OCI-LY7 (cell line): ENCODE data around the gene SLC41A1. TPM values are rescaled to one million over a fixed set of nuclear protein-coding genes. Genes with fewer than 3 reads are reported as not detected.

Source experiments
- BruUV-seq: library from RNA; stranded (reverse); fragments of 400-500 nt; replicated peaks from 2 replicates; lab custom pipeline; 2021; lab: Mats Ljungman, UMichigan
- CTCF ChIA-PET: fragments of 300-600 bp; sonication (Branson Sonifier 250); formaldehyde crosslinking; loops from one replicate; lab custom pipeline; 2022; ENCODE audit warnings: antibody characterized with exemption; ENCODE audit not compliant: unreplicated experiment; lab: Charles Lee
- POLR2A ChIA-PET: fragments of 300-600 bp; sonication (Branson Sonifier 250); formaldehyde crosslinking; loops from one replicate; lab custom pipeline; 2022; ENCODE audit warnings: antibody characterized with exemption; lab: Charles Lee
- DNase-seq: peaks from one replicate; pipeline ENCODE4 v3.0.0-alpha.2; 2015; ENCODE audit warnings: low spot score
- H2AFZ ChIP-seq: fragments of 200-600 bp; sonication (generic), shearing (Covaris generic); 2 replicates; pipeline ENCODE4 v1.6.1; 2014; ENCODE audit warnings: mild to moderate bottlenecking, antibody characterized with exemption, low read length, moderate library complexity
- H3K27ac ChIP-seq: fragments of 200-600 bp; sonication (generic); 2 replicates; pipeline ENCODE4 v1.5.1; 2014; ENCODE audit warnings: mixed run types, low read depth, mild to moderate bottlenecking, moderate library complexity, low read length, inconsistent platforms; ENCODE audit not compliant: poor library complexity, severe bottlenecking
- H3K36me3 ChIP-seq: fragments of 200-600 bp; sonication (generic); 2 replicates; pipeline ENCODE4 v1.6.1; 2014; ENCODE audit warnings: mild to moderate bottlenecking, antibody characterized with exemption, low read length, moderate library complexity, mixed read lengths; ENCODE audit not compliant: insufficient read depth
- H3K4me1 ChIP-seq: fragments of 200-600 bp; sonication (generic); 2 replicates; pipeline ENCODE4 v1.5.1; 2014; ENCODE audit warnings: mild to moderate bottlenecking, low read length; ENCODE audit not compliant: insufficient read depth, poor library complexity, severe bottlenecking
- H3K4me2 ChIP-seq: fragments of 200-600 bp; sonication (generic); 2 replicates; pipeline ENCODE4 v1.6.1; 2014; ENCODE audit warnings: mild to moderate bottlenecking, low read length
- H3K4me3 ChIP-seq: fragments of 200-600 bp; sonication (generic); 2 replicates; pipeline ENCODE4 v1.5.1; 2014; ENCODE audit warnings: mild to moderate bottlenecking, low read depth, low read length; ENCODE audit not compliant: poor library complexity, severe bottlenecking
- H3K79me2 ChIP-seq: fragments of 200-600 bp; sonication (generic); 2 replicates; pipeline ENCODE4 v1.6.1; 2016; ENCODE audit warnings: low read depth, mild to moderate bottlenecking, low read length, moderate library complexity, mixed read lengths; ENCODE audit not compliant: insufficient read depth
- H3K9me2 ChIP-seq: fragments of 200-600 bp; sonication (generic); 2 replicates; pipeline ENCODE4 v1.6.1; 2016; ENCODE audit warnings: mild to moderate bottlenecking, low read length, mixed read lengths; ENCODE audit not compliant: insufficient read depth
- H3K9me3 ChIP-seq: fragments of 200-600 bp; sonication (generic); 2 replicates; pipeline ENCODE4 v1.6.1; 2014; ENCODE audit warnings: mild to moderate bottlenecking, mixed run types, low read length, mixed read lengths
- H4K20me1 ChIP-seq: fragments of 200-600 bp; sonication (generic); 2 replicates; pipeline ENCODE4 v1.6.1; 2014; ENCODE audit warnings: mild to moderate bottlenecking, antibody characterized with exemption, low read length, moderate library complexity, mixed read lengths; ENCODE audit not compliant: insufficient read depth
- CTCF ChIP-seq: fragments of 200-600 bp; sonication (generic); conservative IDR thresholded peaks from 2 replicates; pipeline ENCODE4 v1.5.1; 2014; ENCODE audit warnings: mild to moderate bottlenecking, antibody characterized with exemption, low read length, moderate library complexity, mixed read lengths
- EZH2phosphoT487 ChIP-seq: fragments of 200-600 bp; sonication (generic); IDR thresholded peaks from 2 replicates; pipeline ENCODE4 v1.6.1; 2018; ENCODE audit warnings: low read depth, borderline replicate concordance, mild to moderate bottlenecking, mixed run types, antibody characterized with exemption, low read length, moderate library complexity, mixed read lengths
- intact Hi-C: fragments of 100-400 bp; cut with micrococcal nuclease; formaldehyde crosslinking; loops from one replicate; pipeline ENCODE4 v1.10.0; 2022; ENCODE audit not compliant: unreplicated experiment
- total RNA-seq, 2 experiments: library from RNA; depleted of rRNA in 1 of 2; stranded (reverse); fragments of >200 nt in 1 of 2; shearing (Covaris generic) in 1 of 2; gene quantifications; 2 replicates each; pipeline ENCODE4 v1.2.3, GENCODE V29; 2014 to 2022

SLC41A1 gene
- total RNA-seq, 2 experiments from 2014 or later, result 3.2 to 8.2 TPM

GRCh38 chr1:205780335-205780734, 32.7 kb downstream of the SLC41A1 start:
- H3K36me3 ChIP-seq, result no peaks in the 10 kb centered on the region
- H2AFZ ChIP-seq, result no peak overlapping the region
- CTCF ChIA-PET, result no interaction called here
- POLR2A ChIA-PET, result interaction anchor here (0.6 to 0.7 kb wide), 2 partner anchors 48 to 65 kb away, joined by 3 read pairs; no protein-coding TSS in a partner anchor
- H3K79me2 ChIP-seq, result no peaks in the 10 kb centered on the region
- no peak for DNase-seq
- intact Hi-C loops, result no loop called here
- H3K9me2 ChIP-seq, result no peaks in the 10 kb centered on the region
- no peak overlapping the region for H3K27ac ChIP-seq
- H3K9me3 ChIP-seq, result peaks cover 6% of the 10 kb centered on the region; the same call in 1 of the 2 replicates
- H3K4me3 ChIP-seq, result no peak overlapping the region
- TF ChIP-seq CTCF, result no peak
- no peak for TF ChIP-seq EZH2phosphoT487
- H3K4me2 ChIP-seq, result no peak overlapping the region
- no peaks in the 10 kb centered on the region for H4K20me1 ChIP-seq
- BruUV-seq, result no TSS peak
- peaks cover 5% of the 10 kb centered on the region for H3K4me1 ChIP-seq

GRCh38 chr1:205777994-205778393, 35.0 kb downstream of the SLC41A1 start:
- no TSS peak for BruUV-seq
- no peaks in the 10 kb centered on the region for H3K79me2 ChIP-seq
- POLR2A ChIA-PET, result no interaction called here
- DNase-seq, result no peak
- H3K4me3 ChIP-seq, result no peak overlapping the region
- no peak overlapping the region for H2AFZ ChIP-seq
- H3K4me2 ChIP-seq, result no peak overlapping the region
- no peak overlapping the region for H3K27ac ChIP-seq
- H3K9me3 ChIP-seq, result peaks cover 6% of the 10 kb centered on the region; the same call in 1 of the 2 replicates
- intact Hi-C loops, result no loop called here
- H3K9me2 ChIP-seq, result no peaks in the 10 kb centered on the region
- peaks cover 15% of the 10 kb centered on the region for H3K4me1 ChIP-seq
- no peaks in the 10 kb centered on the region for H4K20me1 ChIP-seq
- CTCF ChIA-PET, result no interaction called here
- TF ChIP-seq CTCF, result no peak
- TF ChIP-seq EZH2phosphoT487, result no peak
- H3K36me3 ChIP-seq, result no peaks in the 10 kb centered on the region

GRCh38 chr1:205775717-205776056, 37.3 kb downstream of the SLC41A1 start:
- BruUV-seq, result no TSS peak
- POLR2A ChIA-PET, result interaction anchor here (1.0 kb wide), 1 partner anchor 10 kb away, joined by 9 read pairs; no protein-coding TSS in a partner anchor
- DNase-seq, result no peak

More at GRCh38 chr1:205775717-205776056, 37.3 kb downstream of the SLC41A1 start:
- Histone ChIP-seq H2AFZ (peak overlapping the region; percentile 63; the same call in 1 of the 2 replicates), H3K4me3 (peak overlapping the region; percentile 75), H3K79me2 (no peaks in the 10 kb centered on the region), H3K27ac (no peak overlapping the region), H3K9me2 (no peaks in the 10 kb centered on the region), H3K9me3 (peaks cover 6% of the 10 kb centered on the region; the same call in 1 of the 2 replicates), H3K4me2 (peak overlapping the region; percentile 88), H3K36me3 (no peaks in the 10 kb centered on the region), H3K4me1 (peaks cover 19% of the 10 kb centered on the region), H4K20me1 (no peaks in the 10 kb centered on the region)
- CTCF ChIA-PET, result no interaction called here
- TF ChIP-seq EZH2phosphoT487 (no peak), CTCF (no peak)
- intact Hi-C loops, result no loop called here
